Epidermal melanocyte (primary cell): Measurements from ENCODE around the gene UACA.

Source experiments
- DNase-seq: peaks from one replicate; pipeline ENCODE4 v3.0.0; 2011; ENCODE audit warnings: low spot score; ENCODE audit not compliant: insufficient read length

UACA gene

GRCh38 chr15:70788114-70789049 lies 25.0 kb upstream of the UACA start:
- DNase-seq, result no peak

GRCh38 chr15:70786996-70787395 lies 23.6 kb upstream of the UACA start:
- DNase-seq, result no peak

GRCh38 chr15:70783610-70784022 lies 20.3 kb upstream of the UACA start:
- DNase-seq, result no peak

GRCh38 chr15:70783041-70783440 lies 19.7 kb upstream of the UACA start:
- DNase-seq, result no peak

- no peak for DNase-seq
These were observed 17.9 kb upstream of the UACA start for GRCh38 chr15:70781236-70781635.

- no peak for DNase-seq
These were observed 15.1 kb upstream of the UACA start for GRCh38 chr15:70778258-70779076.

GRCh38 chr15:70777170-70777926 lies 14.0 kb upstream of the UACA start:
- no peak for DNase-seq

GRCh38 chr15:70775160-70775559 lies 11.8 kb upstream of the UACA start:
- DNase-seq, result no peak

GRCh38 chr15:70772402-70772801 lies 9.0 kb upstream of the UACA start:
- DNase-seq, result no peak

GRCh38 chr15:70770863-70771262 lies 7.5 kb upstream of the UACA start:
- DNase-seq, result no peak

- no peak for DNase-seq
These were observed 5.0 kb upstream of the UACA start for GRCh38 chr15:70768257-70768883.

GRCh38 chr15:70767667-70768066 lies 4.3 kb upstream of the UACA start:
- DNase-seq, result no peak

- no peak for DNase-seq
These were observed 3.2 kb upstream of the UACA start for GRCh38 chr15:70766597-70766996.

- DNase-seq, result peak; percentile 17
These were observed 2.3 kb upstream of the UACA start for GRCh38 chr15:70765504-70766281.

- DNase-seq, result no peak
These were observed 782 bp upstream of the UACA start for GRCh38 chr15:70763950-70764730.

- DNase-seq, result no peak
These were observed 764 bp downstream of the UACA start for GRCh38 chr15:70762469-70763119.

GRCh38 chr15:70761931-70762468 lies 1.4 kb downstream of the UACA start:
- no peak for DNase-seq

GRCh38 chr15:70761046-70761445 lies 2.3 kb downstream of the UACA start:
- no peak for DNase-seq
